ENCODE data around the gene DDX54. TPM values are rescaled to one million over a fixed set of nuclear protein-coding genes. Genes with fewer than 3 reads are reported as not detected.
"Not testable (repeated sequence)": the region's sequence is repeated elsewhere in the genome, so short reads cannot be mapped to it uniquely, and the experiment has no call there.

The DDX54 gene
- total RNA-seq, 5 donors from 2014 or later (not counting 1 experiment from before 2014, with no cell fraction given): 86.1 to 100.0 (median 88.0) TPM

GRCh38 chr12:113206802-113207201 lies 21.5 kb upstream of the DDX54 start:
- POLR2A ChIA-PET: interaction anchor here in 1 of 2 donors (0.5 to 0.6 kb wide), 2 partner anchors 191 to 260 kb away, joined by 8 to 12 read pairs; no protein-coding TSS in a partner anchor
- H3K27me3 Mint-ChIP-seq; CTCF ChIA-PET; H3K9me3 ChIP-seq; H3K27me3 ChIP-seq (replicated peaks in 1 of 2; ENCODE audit: control insufficient read depth in 2 of 2, extremely low read depth in 1 of 2, insufficient read depth in 2 of 2, low read length in 1 of 2); H3K36me3 ChIP-seq (ENCODE audit: control insufficient read depth in 2 of 2, extremely low read depth in 1 of 2, insufficient read depth in 1 of 2, low read length in 1 of 2); H3K4me3 ChIP-seq (ENCODE audit: control insufficient read depth in 1 of 2, extremely low read depth in 1 of 2, low read length in 1 of 2); H3K9me3 Mint-ChIP-seq; DNase-seq; H3K27ac ChIP-seq (ENCODE audit: low read length); ATAC-seq (replicated peaks in 1 of 4); H3K36me3 Mint-ChIP-seq; H3K4me3 Mint-ChIP-seq: not testable (repeated sequence)
- 100% methylated on average over 1 of the region's 5 CpGs for WGBS (ENCODE audit: insufficient coverage)
- Mint-ChIP-seq H3K4me1 (peaks cover 40 to 53% (median 46%) of the 10 kb centered on the region in 3 donors), H3K27ac (peak overlapping the region; percentile 55 to 79)
- peaks cover 25 to 46% of the 10 kb centered on the region in 2 experiments for H3K4me1 ChIP-seq (ENCODE audit: control insufficient read depth in 1 of 2, extremely low read depth in 1 of 2, insufficient read depth in 2 of 2, low read length in 2 of 2)

- Histone ChIP-seq H3K4me3 (ENCODE audit: control insufficient read depth in 1 of 2, extremely low read depth in 1 of 2, low read length in 1 of 2) (no peak overlapping the region), H3K4me1 (ENCODE audit: control insufficient read depth in 1 of 2, extremely low read depth in 1 of 2, insufficient read depth in 2 of 2, low read length in 2 of 2) (peaks cover 17 to 27% of the 10 kb centered on the region in 2 experiments), H3K27ac (ENCODE audit: low read length) (no peak overlapping the region), H3K36me3 (ENCODE audit: control insufficient read depth in 2 of 2, extremely low read depth in 1 of 2, insufficient read depth in 1 of 2, low read length in 1 of 2) (no peaks in the 10 kb centered on the region), H3K9me3 (no peaks in the 10 kb centered on the region), H3K27me3 (replicated peaks in 1 of 2; ENCODE audit: control insufficient read depth in 2 of 2, extremely low read depth in 1 of 2, insufficient read depth in 2 of 2, low read length in 1 of 2) (no peaks in the 10 kb centered on the region)
- Mint-ChIP-seq H3K36me3 (no peaks in the 10 kb centered on the region), H3K4me3 (no peak overlapping the region), H3K27me3 (no peaks in the 10 kb centered on the region), H3K4me1 (peaks cover 26 to 34% (median 30%) of the 10 kb centered on the region in 3 donors), H3K9me3 (no peaks in the 10 kb centered on the region), H3K27ac (peak overlapping the region in 1 of 2 donors; percentile 66)
- ChIA-PET CTCF (interaction anchor here in 1 of 2 donors (0.6 to 1.1 kb wide), 2 partner anchors 8 to 103 kb away, joined by 3 to 6 read pairs; no protein-coding TSS in a partner anchor), POLR2A (interaction anchor here in 1 of 2 donors (0.5 kb wide), 1 partner anchor 322 kb away, joined by 6 read pairs; no protein-coding TSS in a partner anchor)
- WGBS (ENCODE audit: insufficient coverage): 100% methylated on average over 2 of the region's 3 CpGs
- DNase-seq: no peak
- ATAC-seq (replicated peaks in 1 of 4): no peak
Measured at GRCh38 chr12:113204804-113205203, 19.5 kb upstream of the DDX54 start.

GRCh38 chr12:113203852-113204760 lies 18.8 kb upstream of the DDX54 start:
- Mint-ChIP-seq H3K4me3 (no peak overlapping the region), H3K36me3 (no peaks in the 10 kb centered on the region), H3K27ac (peak overlapping the region in 1 of 2 donors; percentile 66), H3K4me1 (peaks cover 19 to 27% (median 23%) of the 10 kb centered on the region in 3 donors), H3K9me3 (no peaks in the 10 kb centered on the region), H3K27me3 (no peaks in the 10 kb centered on the region)
- H3K27ac ChIP-seq (ENCODE audit: low read length): no peak overlapping the region
- no peaks in the 10 kb centered on the region for H3K36me3 ChIP-seq (ENCODE audit: control insufficient read depth in 2 of 2, extremely low read depth in 1 of 2, insufficient read depth in 1 of 2, low read length in 1 of 2)
- CTCF ChIA-PET: interaction anchor here (0.6 to 0.7 kb wide), 2 partner anchors 17 to 32 kb away, joined by 6 to 7 read pairs; partner anchors contain the start of gene TPCN1 (in 1 of the 2)
- H3K4me1 ChIP-seq (ENCODE audit: control insufficient read depth in 1 of 2, extremely low read depth in 1 of 2, insufficient read depth in 2 of 2, low read length in 2 of 2): peaks cover 12 to 20% of the 10 kb centered on the region in 2 experiments
- 100% methylated on average over 6 of the region's 8 CpGs for WGBS (ENCODE audit: insufficient coverage)
- no peak overlapping the region for H3K4me3 ChIP-seq (ENCODE audit: control insufficient read depth in 1 of 2, extremely low read depth in 1 of 2, low read length in 1 of 2)
- H3K9me3 ChIP-seq: no peaks in the 10 kb centered on the region
- DNase-seq: no peak
- POLR2A ChIA-PET: interaction anchor here in 1 of 2 donors (0.5 to 0.6 kb wide), 3 partner anchors 8 to 18 kb away, joined by 4 to 8 read pairs (median 7); no protein-coding TSS in a partner anchor
- ATAC-seq (replicated peaks in 1 of 4): no peak
- no peaks in the 10 kb centered on the region for H3K27me3 ChIP-seq (replicated peaks in 1 of 2; ENCODE audit: control insufficient read depth in 2 of 2, extremely low read depth in 1 of 2, insufficient read depth in 2 of 2, low read length in 1 of 2)

- H3K9me3 Mint-ChIP-seq: no peaks in the 10 kb centered on the region
- Histone ChIP-seq H3K36me3 (ENCODE audit: control insufficient read depth in 2 of 2, extremely low read depth in 1 of 2, insufficient read depth in 1 of 2, low read length in 1 of 2) (no peaks in the 10 kb centered on the region), H3K27ac (ENCODE audit: low read length) (no peak overlapping the region), H3K4me3 (ENCODE audit: control insufficient read depth in 1 of 2, extremely low read depth in 1 of 2, low read length in 1 of 2) (no peak overlapping the region), H3K27me3 (replicated peaks in 1 of 2; ENCODE audit: control insufficient read depth in 2 of 2, extremely low read depth in 1 of 2, insufficient read depth in 2 of 2, low read length in 1 of 2) (no peaks in the 10 kb centered on the region), H3K9me3 (no peaks in the 10 kb centered on the region), H3K4me1 (ENCODE audit: control insufficient read depth in 1 of 2, extremely low read depth in 1 of 2, insufficient read depth in 2 of 2, low read length in 2 of 2) (peaks cover 1 to 4% of the 10 kb centered on the region in 2 experiments)
- H3K4me1 Mint-ChIP-seq: peaks cover 3 to 12% (median 7%) of the 10 kb centered on the region in 3 donors
- WGBS (ENCODE audit: insufficient coverage): no CpG with 5 or more reads among the region's 4 CpGs
- no peaks in the 10 kb centered on the region for H3K36me3 Mint-ChIP-seq
- H3K27ac Mint-ChIP-seq: no peak overlapping the region
- no peak for DNase-seq
- POLR2A ChIA-PET: no interaction called here
- no peak overlapping the region for H3K4me3 Mint-ChIP-seq
- H3K27me3 Mint-ChIP-seq: no peaks in the 10 kb centered on the region
- CTCF ChIA-PET: no interaction called here
- ATAC-seq (replicated peaks in 1 of 4): no peak
Measured at GRCh38 chr12:113202300-113203075, 17.2 kb upstream of the DDX54 start.

GRCh38 chr12:113201187-113202177 lies 16.2 kb upstream of the DDX54 start:
- no peak for ATAC-seq (replicated peaks in 1 of 4)
- CTCF ChIA-PET: interaction anchor here in 1 of 2 donors (0.7 kb wide), 1 partner anchor 102 kb away, joined by 3 read pairs; no protein-coding TSS in a partner anchor

More at GRCh38 chr12:113201187-113202177, 16.2 kb upstream of the DDX54 start:
- WGBS (ENCODE audit: insufficient coverage): 94% methylated on average over 13 of the region's 14 CpGs
- no peaks in the 10 kb centered on the region for H3K4me1 ChIP-seq (ENCODE audit: control insufficient read depth in 1 of 2, extremely low read depth in 1 of 2, insufficient read depth in 2 of 2, low read length in 2 of 2)
- no peaks in the 10 kb centered on the region for H3K9me3 ChIP-seq
- no peaks in the 10 kb centered on the region for H3K27me3 Mint-ChIP-seq
- no peaks in the 10 kb centered on the region for H3K36me3 Mint-ChIP-seq
- H3K27me3 ChIP-seq (replicated peaks in 1 of 2; ENCODE audit: control insufficient read depth in 2 of 2, extremely low read depth in 1 of 2, insufficient read depth in 2 of 2, low read length in 1 of 2): no peaks in the 10 kb centered on the region
- DNase-seq: no peak
- no peak overlapping the region for H3K27ac ChIP-seq (ENCODE audit: low read length)
- no peaks in the 10 kb centered on the region for H3K9me3 Mint-ChIP-seq
- H3K4me1 Mint-ChIP-seq: peaks cover 0 to 9% (median 2%) of the 10 kb centered on the region in 3 donors
- H3K4me3 ChIP-seq (ENCODE audit: control insufficient read depth in 1 of 2, extremely low read depth in 1 of 2, low read length in 1 of 2): no peak overlapping the region
- no peak overlapping the region for H3K27ac Mint-ChIP-seq
- POLR2A ChIA-PET: interaction anchor here in 1 of 2 donors (1.1 kb wide), 1 partner anchor 15 kb away, joined by 3 read pairs; no protein-coding TSS in a partner anchor
- H3K36me3 ChIP-seq (ENCODE audit: control insufficient read depth in 2 of 2, extremely low read depth in 1 of 2, insufficient read depth in 1 of 2, low read length in 1 of 2): no peaks in the 10 kb centered on the region
- no peak overlapping the region for H3K4me3 Mint-ChIP-seq
